MG63 (cell line): ENCODE results near the gene NKPD1. TPM values are rescaled to one million over a fixed set of nuclear protein-coding genes. Genes with fewer than 3 reads are reported as not detected.

ENCODE experiments used
- DNase-seq: peaks from one replicate; pipeline ENCODE4 v3.0.0-alpha.2; 2020
- H3K27me3 ChIP-seq: fragments of 250-450 bp; sonication (Bioruptor Pico); 2 replicates; pipeline ENCODE4 v1.5.1; 2020; ENCODE audit warnings: mild to moderate bottlenecking, moderate library complexity
- H3K36me3 ChIP-seq: fragments of 250-450 bp; sonication (Bioruptor Pico); 2 replicates; pipeline ENCODE4 v1.5.1; 2020; ENCODE audit warnings: mild to moderate bottlenecking, moderate library complexity
- H3K4me3 ChIP-seq: fragments of 250-450 bp; sonication (Bioruptor Pico); 2 replicates; pipeline ENCODE4 v1.5.1; 2020; ENCODE audit warnings: mild to moderate bottlenecking, moderate library complexity
- H3K9me3 ChIP-seq: fragments of 250-450 bp; sonication (Bioruptor Pico); 2 replicates; pipeline ENCODE4 v1.5.1; 2020; ENCODE audit warnings: mild to moderate bottlenecking, moderate library complexity
- total RNA-seq: library from RNA; depleted of rRNA; stranded (reverse); fragments of >200 nt; shearing (Covaris generic); gene quantifications from 2 replicates; pipeline ENCODE4 v1.2.3, GENCODE V29; 2014; ENCODE audit warnings: low replicate concordance

NKPD1 gene
- total RNA-seq, 1 experiment from 2014 or later = not detected

GRCh38 chr19:45179072-45179891 is 18.5 kb upstream of the NKPD1 start:
- peak; percentile 59 for DNase-seq

GRCh38 chr19:45178262-45179071 is 17.7 kb upstream of the NKPD1 start, which contains the start of gene BLOC1S3:
TSS of gene BLOC1S3 (plus strand) at chr19:45178784. CDS start at chr19:45179297, 513 bp downstream.
- Histone ChIP-seq H3K36me3 (peaks cover 11% of the 10 kb centered on the region; the same call in 1 of the 2 replicates), H3K9me3 (no peaks in the 10 kb centered on the region), H3K4me3 (peak within 1 kb of the TSS; percentile 96), H3K27me3 (no peaks in the 10 kb centered on the region)
- DNase-seq = peak; percentile 100

More at GRCh38 chr19:45179072-45179891, 18.5 kb upstream of the NKPD1 start:
- Histone ChIP-seq H3K9me3 (no peaks in the 10 kb centered on the region), H3K36me3 (peaks cover 11% of the 10 kb centered on the region; the same call in 1 of the 2 replicates), H3K4me3 (peak overlapping the region; percentile 96), H3K27me3 (no peaks in the 10 kb centered on the region)

DNA sequence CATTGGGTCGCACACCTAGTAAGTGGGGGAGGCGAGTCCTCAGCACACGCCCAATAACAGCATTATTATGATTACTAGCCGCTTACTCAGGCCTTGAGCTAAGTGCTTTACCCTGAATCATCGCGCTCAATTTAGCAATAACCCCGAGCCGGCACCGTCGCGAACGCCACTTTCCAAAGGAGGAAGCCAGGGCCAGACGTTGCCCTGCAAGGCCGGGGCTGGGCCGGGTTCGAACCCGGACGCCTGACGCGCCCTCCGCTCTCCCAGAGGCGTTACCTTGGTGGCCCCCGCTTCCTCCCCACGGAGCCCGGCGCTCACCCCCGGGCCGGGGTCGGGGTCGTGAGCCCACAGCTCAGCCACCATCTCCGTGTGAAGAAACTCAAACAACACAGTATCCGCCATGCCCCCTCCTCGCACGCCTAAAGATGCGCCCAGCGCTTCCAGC is 17.1 kb upstream of the NKPD1 start, which contains the start of gene TRAPPC6A:
Gene TRAPPC6A (minus strand): TSS at position 421 of the 445 bp plus-strand sequence. CDS start 19 bp downstream, at position 402.
- DNase-seq = peak; percentile 65
- Histone ChIP-seq H3K36me3 (peaks cover 11% of the 10 kb centered on the region; the same call in 1 of the 2 replicates), H3K9me3 (no peaks in the 10 kb centered on the region), H3K27me3 (no peaks in the 10 kb centered on the region), H3K4me3 (peak within 1 kb of the TSS; percentile 96)

- peaks cover 3% of the 10 kb centered on the region; the same call in 1 of the 2 replicates for H3K36me3 ChIP-seq
- DNase-seq = no peak
- no peaks in the 10 kb centered on the region for H3K27me3 ChIP-seq
- no peaks in the 10 kb centered on the region for H3K9me3 ChIP-seq
- H3K4me3 ChIP-seq = no peak overlapping the region
Observed at GRCh38 chr19:45175515-45176345, 14.9 kb upstream of the NKPD1 start.

DNA sequence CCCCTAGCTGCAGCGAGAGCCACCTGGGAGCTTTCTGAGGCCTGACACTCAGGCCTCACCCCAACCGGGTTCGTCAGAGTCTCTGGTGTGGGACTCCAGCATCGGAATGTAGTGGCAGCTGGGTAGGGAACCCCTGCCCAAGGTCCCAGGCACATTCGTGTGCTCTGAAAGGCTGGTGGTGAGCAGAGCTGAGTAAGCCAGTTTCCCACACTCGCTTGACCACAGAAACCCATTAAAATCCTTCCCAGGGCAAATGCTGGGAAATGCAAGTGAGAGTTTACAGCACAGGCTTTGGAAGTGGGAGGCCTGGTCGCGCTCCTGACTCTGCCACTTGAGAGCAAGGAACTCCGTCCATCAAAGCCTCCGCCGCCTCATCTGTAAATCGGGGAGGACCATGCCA is 13.0 kb upstream of the NKPD1 start:
- no peak overlapping the region for H3K4me3 ChIP-seq
- DNase-seq = no peak
- H3K36me3 ChIP-seq = no peaks in the 10 kb centered on the region
- H3K9me3 ChIP-seq = no peaks in the 10 kb centered on the region
- H3K27me3 ChIP-seq = no peaks in the 10 kb centered on the region

GRCh38 chr19:45172611-45173208 is 11.9 kb upstream of the NKPD1 start:
- H3K4me3 ChIP-seq = no peak overlapping the region
- no peaks in the 10 kb centered on the region for H3K36me3 ChIP-seq
- DNase-seq = no peak
- no peaks in the 10 kb centered on the region for H3K27me3 ChIP-seq
- H3K9me3 ChIP-seq = no peaks in the 10 kb centered on the region

DNA sequence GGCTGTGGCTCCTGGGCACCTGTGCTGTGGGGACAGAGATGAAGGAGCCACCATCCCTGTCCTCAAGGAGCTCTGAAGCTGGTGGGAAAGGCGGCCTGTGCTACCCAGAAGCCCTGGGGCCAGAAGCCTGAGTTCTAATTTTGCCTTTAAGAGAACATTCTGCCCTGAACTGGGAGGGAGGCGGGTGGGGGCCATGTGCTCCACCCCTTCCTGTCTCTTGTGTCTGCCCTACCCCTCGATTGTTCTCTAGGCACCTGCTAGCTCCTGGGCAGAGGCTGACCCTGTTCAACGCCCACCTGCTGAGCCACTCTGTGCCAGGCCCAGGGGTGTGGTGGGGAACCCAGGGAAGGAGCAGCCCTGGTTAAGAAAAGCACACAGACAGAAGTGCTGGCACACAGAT is 11.4 kb upstream of the NKPD1 start:
- no peak for DNase-seq
- Histone ChIP-seq H3K9me3 (no peaks in the 10 kb centered on the region), H3K4me3 (no peak overlapping the region), H3K27me3 (no peaks in the 10 kb centered on the region), H3K36me3 (no peaks in the 10 kb centered on the region)

- Histone ChIP-seq H3K27me3 (no peaks in the 10 kb centered on the region), H3K36me3 (no peaks in the 10 kb centered on the region), H3K9me3 (no peaks in the 10 kb centered on the region), H3K4me3 (no peak overlapping the region)
- no peak for DNase-seq
Observed at GRCh38 chr19:45171211-45171623, 10.4 kb upstream of the NKPD1 start.

DNA sequence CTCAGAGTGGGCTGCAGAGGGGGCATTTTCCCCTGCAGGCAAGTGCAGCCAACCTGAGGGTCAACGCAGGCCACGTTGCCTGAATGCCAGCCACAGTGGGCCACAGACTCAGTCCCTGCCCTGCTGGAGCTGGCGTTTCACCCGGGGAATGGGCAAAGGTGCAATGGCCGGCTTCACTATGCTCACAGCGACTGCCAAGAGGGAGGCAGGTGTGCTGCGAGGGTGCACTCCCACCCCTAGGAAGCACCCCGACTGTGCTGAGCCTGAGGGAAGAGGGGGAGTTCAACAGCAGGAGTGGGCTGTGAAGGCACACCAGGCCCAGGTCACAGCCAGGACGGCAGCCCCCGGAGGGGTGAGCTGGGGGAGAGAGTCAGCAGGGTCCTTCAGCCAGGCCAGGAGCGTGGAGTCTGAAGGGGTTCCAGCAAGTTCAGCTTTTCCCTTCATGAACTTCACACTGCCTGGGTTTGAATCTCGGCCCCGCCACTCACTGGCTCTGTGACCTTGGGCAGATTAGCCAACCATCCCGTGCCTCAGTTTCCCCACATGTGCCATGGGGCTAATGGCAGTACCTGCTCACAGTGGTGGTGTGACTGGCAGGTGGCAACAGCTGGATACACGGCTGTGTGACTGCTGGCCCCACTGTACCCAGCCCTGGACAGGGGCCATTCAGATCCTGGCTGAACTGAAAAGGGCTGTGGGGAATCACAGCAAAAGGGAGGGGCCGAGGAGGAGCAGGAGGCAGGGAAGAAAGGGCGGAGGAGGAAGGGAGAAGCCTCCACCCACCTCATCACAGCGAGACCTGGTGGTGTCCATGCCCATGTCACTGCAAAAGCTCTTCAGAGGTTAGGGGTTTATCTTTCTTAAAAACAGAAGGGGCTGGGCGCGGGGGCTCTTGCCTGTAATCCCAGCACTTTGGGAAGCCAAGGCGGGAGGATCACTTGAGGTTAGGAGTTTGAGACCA is 9.6 kb upstream of the NKPD1 start:
- no peak for DNase-seq
- H3K4me3 ChIP-seq = no peak overlapping the region
- no peaks in the 10 kb centered on the region for H3K36me3 ChIP-seq

DNA sequence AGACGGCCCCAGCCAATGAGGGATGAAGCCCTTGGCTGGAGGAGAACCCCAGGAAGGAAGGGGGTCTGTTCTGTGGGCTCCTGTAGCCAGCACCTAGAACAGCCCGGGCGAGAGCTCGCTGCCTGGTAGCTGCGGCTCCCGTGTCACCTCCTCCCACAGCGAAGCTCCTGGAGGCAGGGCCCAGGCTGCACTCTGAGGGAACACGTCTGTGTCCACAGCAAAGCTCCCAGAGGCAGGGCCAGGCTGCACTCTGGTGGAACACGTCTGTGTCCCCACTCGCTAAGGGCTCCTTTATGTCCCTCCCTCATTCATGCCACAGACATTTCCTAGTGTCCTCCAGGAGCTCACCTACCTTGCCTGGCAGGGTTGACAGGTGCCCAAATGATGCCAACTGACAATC is 8.8 kb upstream of the NKPD1 start:
- no peak for DNase-seq
- H3K36me3 ChIP-seq = no peaks in the 10 kb centered on the region
- H3K27me3 ChIP-seq = no peaks in the 10 kb centered on the region
- H3K9me3 ChIP-seq = no peaks in the 10 kb centered on the region
- H3K4me3 ChIP-seq = no peak overlapping the region

More for the DNA sequence above, 9.6 kb upstream of the NKPD1 start:
- Histone ChIP-seq H3K9me3 (no peaks in the 10 kb centered on the region), H3K27me3 (no peaks in the 10 kb centered on the region)

GRCh38 chr19:45168767-45169351 is 8.1 kb upstream of the NKPD1 start:
- no peaks in the 10 kb centered on the region for H3K9me3 ChIP-seq
- no peaks in the 10 kb centered on the region for H3K27me3 ChIP-seq
- DNase-seq = no peak
- H3K36me3 ChIP-seq = no peaks in the 10 kb centered on the region
- no peak overlapping the region for H3K4me3 ChIP-seq

DNA sequence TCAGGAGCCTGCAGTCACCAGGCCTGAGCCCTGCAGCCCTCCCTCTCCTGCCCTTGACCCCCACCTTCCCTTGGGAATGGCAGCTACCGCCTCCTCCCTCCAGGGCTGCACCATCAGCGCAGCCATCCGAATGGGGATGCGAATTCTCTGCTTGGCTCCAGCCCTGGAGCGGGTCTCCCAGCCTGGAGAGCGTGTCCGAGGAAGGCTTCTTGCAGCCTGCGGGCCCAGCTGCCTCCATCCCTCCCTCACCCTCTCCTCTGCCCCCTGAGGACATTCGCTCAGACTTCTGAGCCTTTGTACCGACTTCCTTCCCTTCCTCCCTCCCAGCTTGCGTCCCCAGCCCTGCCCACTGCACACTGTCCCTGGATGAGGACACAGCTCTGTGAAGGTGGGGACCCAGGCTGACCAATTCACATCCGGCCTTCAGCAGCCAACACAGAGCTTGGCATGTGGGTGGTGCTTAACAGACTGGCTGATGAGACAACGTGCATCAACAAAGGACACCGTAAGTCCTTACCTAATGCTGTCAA is 6.0 kb upstream of the NKPD1 start:
- Histone ChIP-seq H3K4me3 (no peak overlapping the region), H3K9me3 (no peaks in the 10 kb centered on the region), H3K27me3 (no peaks in the 10 kb centered on the region), H3K36me3 (no peaks in the 10 kb centered on the region)
- no peak for DNase-seq

GRCh38 chr19:45164577-45165335 is 4.0 kb upstream of the NKPD1 start:
- DNase-seq = no peak
- Histone ChIP-seq H3K9me3 (no peaks in the 10 kb centered on the region), H3K36me3 (no peaks in the 10 kb centered on the region), H3K27me3 (no peaks in the 10 kb centered on the region), H3K4me3 (no peak overlapping the region)
